SK-N-SH (cell line): ENCODE data around the gene KIF4A. TPM values are rescaled to one million over a fixed set of nuclear protein-coding genes. Genes with fewer than 3 reads are reported as not detected.

Source experiments
- CTCF ChIA-PET: fragments of 300-600, 350-600 bp; formaldehyde crosslinking; extraction: SDS; loops from one replicate; lab custom pipeline; 2021; lab: Yijun Ruan, JAX
- POLR2A ChIA-PET: fragments of 350-600 bp; sonication (Branson Sonifier 250); formaldehyde crosslinking; extraction: SDS; loops from one replicate; lab custom pipeline; 2020; ENCODE audit warnings: antibody characterized with exemption, inconsistent platforms; lab: Yijun Ruan, JAX
- DNase-seq: peaks from one replicate; pipeline ENCODE4 v3.0.0; 2012
- H2AFZ ChIP-seq: fragments of 200-600 bp; sonication (generic); 2 replicates; pipeline ENCODE4 v1.8.1; 2016; ENCODE audit warnings: antibody characterized with exemption, mild to moderate bottlenecking, low read depth
- H3F3A ChIP-seq: fragments of 200-600 bp; sonication (generic); replicated peaks from 2 replicates; pipeline ENCODE3; 2016; ENCODE audit warnings: antibody characterized with exemption, mild to moderate bottlenecking; ENCODE audit not compliant: insufficient read depth
- H3K27ac ChIP-seq, 2 experiments: fragments of 200-500 bp in 1 of 2; fragments of 200-600 bp in 1 of 2; sonication (Bioruptor generic) in 1 of 2; sonication (generic), shearing (Covaris generic) in 1 of 2; 2 replicates each; pipeline versions ENCODE4 v1.5.1 to v1.6.1; 2014 to 2016; ENCODE audit warnings: low read depth in 2 of 2, inconsistent platforms in 1 of 2, low read length in 1 of 2, mild to moderate bottlenecking in 1 of 2, mixed read lengths in 1 of 2
- H3K27me3 ChIP-seq: fragments of 200-600 bp; sonication (generic), shearing (Covaris generic); 2 replicates; pipeline ENCODE4 v1.6.1; 2016; ENCODE audit warnings: mixed run types; ENCODE audit not compliant: insufficient read depth
- H3K36me3 ChIP-seq, 2 experiments: fragments of 200-500 bp in 1 of 2; fragments of 200-600 bp in 1 of 2; sonication (Bioruptor generic) in 1 of 2; sonication (generic) in 1 of 2; replicated peaks in 1 of 2; 2 replicates each; pipeline versions ENCODE3 to v1.5.1; 2014 to 2016; ENCODE audit warnings: low read length in 1 of 2, mild to moderate bottlenecking in 1 of 2; ENCODE audit not compliant: insufficient read depth in 2 of 2, control insufficient read depth in 1 of 2
- H3K4me1 ChIP-seq, 2 experiments: fragments of 200-500 bp in 1 of 2; fragments of 200-600 bp in 1 of 2; sonication (Bioruptor generic) in 1 of 2; sonication (generic), shearing (Covaris generic) in 1 of 2; 2 replicates each; pipeline versions ENCODE4 v1.5.1 to v1.6.1; 2014 to 2016; ENCODE audit warnings: low read depth in 1 of 2, low read length in 1 of 2, mixed run types in 1 of 2; ENCODE audit not compliant: insufficient read depth in 2 of 2, control insufficient read depth in 1 of 2
- H3K4me2 ChIP-seq: fragments of 200-600 bp; sonication (generic), shearing (Covaris generic); 2 replicates; pipeline ENCODE4 v1.6.1; 2017; ENCODE audit warnings: mixed run types
- H3K4me3 ChIP-seq, 2 experiments: fragments of 200-500 bp in 1 of 2; fragments of 200-600 bp in 1 of 2; sonication (Bioruptor generic) in 1 of 2; sonication (generic), shearing (Covaris generic) in 1 of 2; 2 replicates each; pipeline versions ENCODE4 v1.5.1 to v1.8.1; 2014 to 2016; ENCODE audit warnings: low read depth in 2 of 2, inconsistent platforms in 1 of 2, low read length in 1 of 2, mild to moderate bottlenecking in 1 of 2, mixed read lengths in 1 of 2, moderate library complexity in 1 of 2
- H3K79me2 ChIP-seq: fragments of 200-600 bp; sonication (generic); 2 replicates; pipeline ENCODE4 v1.8.1; 2017; ENCODE audit warnings: mild to moderate bottlenecking; ENCODE audit not compliant: insufficient read depth
- H3K9ac ChIP-seq: fragments of 200-600 bp; sonication (generic); 2 replicates; pipeline ENCODE4 v1.6.1; 2017; ENCODE audit warnings: mixed run types
- H3K9me2 ChIP-seq: fragments of 200-600 bp; sonication (generic); 2 replicates; pipeline ENCODE4 v1.6.1; 2017; ENCODE audit warnings: mixed run types
- H3K9me3 ChIP-seq: fragments of 200-600 bp; sonication (generic); 2 replicates; pipeline ENCODE4 v1.6.1; 2017; ENCODE audit warnings: mixed run types, mild to moderate bottlenecking, moderate library complexity
- H4K20me1 ChIP-seq: fragments of 200-600 bp; sonication (generic); 2 replicates; pipeline ENCODE4 v1.6.1; 2017; ENCODE audit warnings: mild to moderate bottlenecking, mixed run types; ENCODE audit not compliant: insufficient read depth
- FOXJ3 ChIP-seq: sonication (generic); formaldehyde crosslinking; IDR thresholded peaks from 2 replicates; pipeline ENCODE4 v1.5.1; 2020; ENCODE audit warnings: mild to moderate bottlenecking, missing genetic modification reagents
- FOXM1 ChIP-seq: IDR thresholded peaks from 2 replicates; pipeline ENCODE4 v1.4.0; 2012; ENCODE audit warnings: low read depth, mild to moderate bottlenecking
- JUND ChIP-seq: IDR thresholded peaks from 2 replicates; pipeline ENCODE4 v1.4.0; 2012
- MXI1 ChIP-seq: IDR thresholded peaks from 2 replicates; pipeline ENCODE4 v1.6.1; 2012; ENCODE audit warnings: mild to moderate bottlenecking, low read depth, low read length, improper control_type of control experiment
- RCOR1 ChIP-seq: fragments of 150-350 bp; IDR thresholded peaks from 2 replicates; pipeline ENCODE4 v1.6.1; 2017; ENCODE audit warnings: antibody characterized with exemption, low read length
- RFX5 ChIP-seq: IDR thresholded peaks from 2 replicates; pipeline ENCODE4 v1.6.1; 2012; ENCODE audit warnings: mild to moderate bottlenecking, improper control_type of control experiment, low read length
- RXRA ChIP-seq: IDR thresholded peaks from 2 replicates; pipeline ENCODE4 v1.4.0; 2012; ENCODE audit warnings: low read depth, mild to moderate bottlenecking, borderline replicate concordance
- SMC3 ChIP-seq: IDR thresholded peaks from 2 replicates; pipeline ENCODE4 v1.6.1; 2012; ENCODE audit warnings: low read depth, low read length, improper control_type of control experiment
- TAF1 ChIP-seq: IDR thresholded peaks from 2 replicates; pipeline ENCODE4 v1.6.1; 2012; ENCODE audit warnings: low read depth, mild to moderate bottlenecking, low read length, moderate library complexity, borderline replicate concordance
- TCF12 ChIP-seq: IDR thresholded peaks from 2 replicates; pipeline ENCODE4 v1.4.0; 2012
- TEAD4 ChIP-seq: IDR thresholded peaks from 2 replicates; pipeline ENCODE4 v1.4.0; 2012; ENCODE audit warnings: mild to moderate bottlenecking, borderline replicate concordance; ENCODE audit not compliant: insufficient read depth
- YY1 ChIP-seq: IDR thresholded peaks from 2 replicates; pipeline ENCODE4 v1.4.0; 2012; ENCODE audit warnings: low read depth, mild to moderate bottlenecking
- WGBS: methylation state at CpG from one replicate; pipeline ENCODE4 v1.1.6; 2017; ENCODE audit warnings: low lambda C conversion rate; 5-methylcytosine and 5-hydroxymethylcytosine counted together
- polyA plus RNA-seq, 3 experiments: library from polyadenylated mRNA; depleted of rRNA; stranded (reverse); fragments of >200 nt; gene quantifications; 2 replicates each; pipeline ENCODE4 v1.2.3, GENCODE V29; 2012
- TF ChIP-seq, protein P1 (sequence below): IDR thresholded peaks from 2 replicates; pipeline ENCODE4 v1.4.0; 2012; ENCODE audit warnings: low read depth, borderline replicate concordance
- TF ChIP-seq, protein P2 (sequence below): fragments of 150-350 bp; IDR thresholded peaks from 2 replicates; pipeline ENCODE4 v1.6.1; 2016; ENCODE audit warnings: mild to moderate bottlenecking, low read depth, low read length
- TF ChIP-seq, protein P3 (sequence below): fragments of 150-350 bp; IDR thresholded peaks from 2 replicates; pipeline ENCODE4 v1.6.1; 2017; ENCODE audit warnings: antibody characterized with exemption, low read length, low read depth, borderline replicate concordance

Gene KIF4A
- polyA plus RNA-seq, 1 of the 3 experiments (the other 2 are of a cell fraction) = 11.5 TPM

DNA sequence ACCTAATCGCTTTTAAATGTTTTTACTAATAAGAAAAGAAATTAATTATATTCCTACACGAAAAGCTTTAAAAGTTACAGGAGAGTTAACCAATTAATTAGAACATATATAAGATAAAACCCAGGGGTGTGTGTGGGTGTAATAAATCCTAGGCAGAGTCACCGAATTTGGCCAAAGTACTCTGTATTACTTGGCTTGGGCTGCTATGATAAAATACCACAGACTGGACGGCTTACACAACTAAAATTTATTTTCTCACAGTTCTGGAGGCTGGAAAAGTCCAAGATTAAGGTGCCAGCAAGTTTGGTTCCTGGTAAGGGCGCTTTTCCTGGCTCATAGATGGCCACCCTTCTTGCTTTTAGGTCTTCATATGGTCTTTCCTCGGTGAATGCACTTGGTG lies 45.0 kb upstream of the KIF4A start (continued):
- TF ChIP-seq, protein P1, sequence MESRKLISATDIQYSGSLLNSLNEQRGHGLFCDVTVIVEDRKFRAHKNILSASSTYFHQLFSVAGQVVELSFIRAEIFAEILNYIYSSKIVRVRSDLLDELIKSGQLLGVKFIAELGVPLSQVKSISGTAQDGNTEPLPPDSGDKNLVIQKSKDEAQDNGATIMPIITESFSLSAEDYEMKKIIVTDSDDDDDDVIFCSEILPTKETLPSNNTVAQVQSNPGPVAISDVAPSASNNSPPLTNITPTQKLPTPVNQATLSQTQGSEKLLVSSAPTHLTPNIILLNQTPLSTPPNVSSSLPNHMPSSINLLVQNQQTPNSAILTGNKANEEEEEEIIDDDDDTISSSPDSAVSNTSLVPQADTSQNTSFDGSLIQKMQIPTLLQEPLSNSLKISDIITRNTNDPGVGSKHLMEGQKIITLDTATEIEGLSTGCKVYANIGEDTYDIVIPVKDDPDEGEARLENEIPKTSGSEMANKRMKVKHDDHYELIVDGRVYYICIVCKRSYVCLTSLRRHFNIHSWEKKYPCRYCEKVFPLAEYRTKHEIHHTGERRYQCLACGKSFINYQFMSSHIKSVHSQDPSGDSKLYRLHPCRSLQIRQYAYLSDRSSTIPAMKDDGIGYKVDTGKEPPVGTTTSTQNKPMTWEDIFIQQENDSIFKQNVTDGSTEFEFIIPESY = no peak
- TF ChIP-seq SMC3 (no peak), FOXJ3 (CRISPR knock-in tag) (no peak), TCF12 (no peak), RCOR1 (no peak), FOXM1 (no peak), RXRA (no peak)
- TF ChIP-seq, protein P2, sequence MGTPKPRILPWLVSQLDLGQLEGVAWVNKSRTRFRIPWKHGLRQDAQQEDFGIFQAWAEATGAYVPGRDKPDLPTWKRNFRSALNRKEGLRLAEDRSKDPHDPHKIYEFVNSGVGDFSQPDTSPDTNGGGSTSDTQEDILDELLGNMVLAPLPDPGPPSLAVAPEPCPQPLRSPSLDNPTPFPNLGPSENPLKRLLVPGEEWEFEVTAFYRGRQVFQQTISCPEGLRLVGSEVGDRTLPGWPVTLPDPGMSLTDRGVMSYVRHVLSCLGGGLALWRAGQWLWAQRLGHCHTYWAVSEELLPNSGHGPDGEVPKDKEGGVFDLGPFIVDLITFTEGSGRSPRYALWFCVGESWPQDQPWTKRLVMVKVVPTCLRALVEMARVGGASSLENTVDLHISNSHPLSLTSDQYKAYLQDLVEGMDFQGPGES = no peak

DNA sequence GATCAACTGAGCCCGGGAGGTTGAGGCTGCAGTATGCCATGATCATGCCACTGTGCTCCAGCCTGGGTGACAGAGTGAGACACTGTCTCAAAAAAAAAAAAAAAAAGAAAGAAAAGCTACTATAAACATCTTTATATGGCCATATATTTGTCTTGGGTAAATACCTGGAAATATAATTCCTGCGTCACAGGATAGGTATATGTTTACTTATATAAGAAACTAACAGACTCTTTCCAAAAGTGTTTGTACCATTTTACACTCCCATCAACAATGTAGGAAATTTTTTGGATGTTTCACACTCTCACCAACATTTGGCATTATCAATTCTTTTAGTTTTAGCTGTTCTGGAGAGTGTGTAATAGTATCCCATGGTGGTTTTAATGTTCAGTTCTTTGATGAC lies 42.7 kb upstream of the KIF4A start:
- no peaks in the 10 kb centered on the region for H3K79me2 ChIP-seq
- H3K4me3 ChIP-seq = no peak overlapping the region
- no peaks in the 10 kb centered on the region for H3K36me3 ChIP-seq
- peaks cover 7% of the 10 kb centered on the region; the same call in 1 of the 2 replicates for H3K27me3 ChIP-seq
- POLR2A ChIA-PET = no interaction called here
- 31% methylated on average over 2 of the region's 2 CpGs for whole genome bisulfite sequencing
- H3K9ac ChIP-seq = no peak overlapping the region
- no peaks in the 10 kb centered on the region for H3K4me1 ChIP-seq
- no peak overlapping the region for H3K27ac ChIP-seq
- H3K9me3 ChIP-seq = no peaks in the 10 kb centered on the region
- TF ChIP-seq RFX5 = no peak
- TF ChIP-seq TEAD4 = no peak
- no peak for TF ChIP-seq YY1
- TF ChIP-seq, protein P1 = no peak
- TF ChIP-seq JUND = no peak
- TF ChIP-seq TAF1 = no peak
- no peak for TF ChIP-seq MXI1
- TF ChIP-seq, protein P3, sequence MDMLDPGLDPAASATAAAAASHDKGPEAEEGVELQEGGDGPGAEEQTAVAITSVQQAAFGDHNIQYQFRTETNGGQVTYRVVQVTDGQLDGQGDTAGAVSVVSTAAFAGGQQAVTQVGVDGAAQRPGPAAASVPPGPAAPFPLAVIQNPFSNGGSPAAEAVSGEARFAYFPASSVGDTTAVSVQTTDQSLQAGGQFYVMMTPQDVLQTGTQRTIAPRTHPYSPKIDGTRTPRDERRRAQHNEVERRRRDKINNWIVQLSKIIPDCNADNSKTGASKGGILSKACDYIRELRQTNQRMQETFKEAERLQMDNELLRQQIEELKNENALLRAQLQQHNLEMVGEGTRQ = no peak
- DNase-seq = no peak
- no peaks in the 10 kb centered on the region for H3K9me2 ChIP-seq
- H3F3A ChIP-seq = no peaks in the 10 kb centered on the region
- no peak overlapping the region for H2AFZ ChIP-seq
- CTCF ChIA-PET = interaction anchor here (1.0 kb wide), 1 partner anchor 11 kb away, joined by 3 read pairs; no protein-coding TSS in a partner anchor
- no peak overlapping the region for H3K4me2 ChIP-seq
- H4K20me1 ChIP-seq = no peaks in the 10 kb centered on the region
